HepG2 (cell line): Measurements from ENCODE around the gene FOXL3. TPM values are rescaled to one million over a fixed set of nuclear protein-coding genes. Genes with fewer than 3 reads are reported as not detected.
A peak's percentile ranks its signal among the peaks of the same experiment; 100 is the strongest.

ENCODE experiments used
- ATM ChIP-seq: fragments of 450-650 bp; IDR thresholded peaks from 2 replicates; pipeline ENCODE4 v1.7.1; 2017; ENCODE audit warnings: mild to moderate bottlenecking, borderline replicate concordance
- EZH2 ChIP-seq: conservative IDR thresholded peaks from 2 replicates; pipeline ENCODE4 v1.6.1; 2012; ENCODE audit warnings: mild to moderate bottlenecking, low read depth, low read length, moderate library complexity
- FOSL2 ChIP-seq: sonication (generic); formaldehyde crosslinking; IDR thresholded peaks from 2 replicates; pipeline ENCODE4 v1.4.0; 2020; ENCODE audit warnings: missing genetic modification reagents
- HDAC6 ChIP-seq: fragments of 200-600 bp; sonication (generic); IDR thresholded peaks from 2 replicates; pipeline ENCODE4 v1.7.0; 2017; ENCODE audit warnings: mild to moderate bottlenecking, antibody characterized with exemption, low read length, low read depth
- KDM1A ChIP-seq: IDR thresholded peaks from 2 replicates; pipeline ENCODE4 v1.6.1; 2016; ENCODE audit warnings: missing compliant biosample characterization
- MBD4 ChIP-seq: IDR thresholded peaks from 2 replicates; pipeline ENCODE4 v1.6.1; 2012; ENCODE audit warnings: low read length, inconsistent platforms, borderline replicate concordance
- MIXL1 ChIP-seq: IDR thresholded peaks from 2 replicates; pipeline ENCODE4 v1.6.1; 2016
- NCOA1 ChIP-seq: sonication (generic); formaldehyde crosslinking; IDR thresholded peaks from 2 replicates; pipeline ENCODE4 v1.9.0; 2021; ENCODE audit warnings: missing genetic modification reagents
- NRL ChIP-seq: sonication (generic); formaldehyde crosslinking; IDR thresholded peaks from 2 replicates; pipeline ENCODE4 v1.5.0; 2020; ENCODE audit warnings: missing genetic modification reagents, mild to moderate bottlenecking, moderate library complexity, borderline replicate concordance
- RFX5 ChIP-seq: IDR thresholded peaks from 2 replicates; pipeline ENCODE4 v1.6.1; 2011; ENCODE audit warnings: low read depth, low read length, improper control_type of control experiment
- RNF219 ChIP-seq: sonication (generic); formaldehyde crosslinking; IDR thresholded peaks from 2 replicates; pipeline ENCODE4 v1.5.0; 2020; ENCODE audit warnings: mild to moderate bottlenecking, missing genetic modification reagents
- SALL1 ChIP-seq: sonication (generic); formaldehyde crosslinking; IDR thresholded peaks from 2 replicates; pipeline ENCODE4 v1.8.0; 2022; ENCODE audit warnings: mild to moderate bottlenecking, missing genetic modification reagents
- SAP130 ChIP-seq: IDR thresholded peaks from 2 replicates; pipeline ENCODE4 v1.6.1; 2016; ENCODE audit warnings: low read depth
- SETDB1 ChIP-seq: sonication (generic); formaldehyde crosslinking; IDR thresholded peaks from 2 replicates; pipeline ENCODE4 v1.5.1; 2020; ENCODE audit warnings: missing genetic modification reagents, mild to moderate bottlenecking, borderline replicate concordance
- SMAD3 ChIP-seq: sonication (generic); formaldehyde crosslinking; IDR thresholded peaks from 2 replicates; pipeline ENCODE4 v1.4.0; 2020; ENCODE audit warnings: missing genetic modification reagents
- STAG1 ChIP-seq: sonication (generic); formaldehyde crosslinking; IDR thresholded peaks from 2 replicates; pipeline ENCODE4 v1.4.0; 2020; ENCODE audit warnings: missing genetic modification reagents
- THAP11 ChIP-seq: IDR thresholded peaks from 2 replicates; pipeline ENCODE4 v1.6.1; 2016; ENCODE audit warnings: missing biosample characterization, missing genetic modification reagents
- XBP1 ChIP-seq: sonication (generic); formaldehyde crosslinking; IDR thresholded peaks from 2 replicates; pipeline ENCODE4 v1.5.0; 2020; ENCODE audit warnings: missing genetic modification reagents
- ZNF3 ChIP-seq: IDR thresholded peaks from 2 replicates; pipeline ENCODE4 v1.7.0; 2017; ENCODE audit warnings: inconsistent platforms
- ZNF460 ChIP-seq: sonication (generic); formaldehyde crosslinking; IDR thresholded peaks from 2 replicates; pipeline ENCODE4 v1.5.1; 2020; ENCODE audit warnings: missing genetic modification reagents, mild to moderate bottlenecking, borderline replicate concordance
- ZNF749 ChIP-seq: sonication (generic); formaldehyde crosslinking; IDR thresholded peaks from 2 replicates; pipeline ENCODE4 v1.8.0; 2022; ENCODE audit warnings: mild to moderate bottlenecking, missing genetic modification reagents, moderate library complexity, borderline replicate concordance
- ZNF879 ChIP-seq: sonication (generic); formaldehyde crosslinking; IDR thresholded peaks from 2 replicates; pipeline ENCODE4 v1.8.1; 2023; ENCODE audit warnings: missing genetic modification reagents
- ZSCAN30 ChIP-seq: sonication (generic); formaldehyde crosslinking; IDR thresholded peaks from 2 replicates; pipeline ENCODE4 v1.5.0; 2020; ENCODE audit warnings: mild to moderate bottlenecking, missing genetic modification reagents
- polyA plus RNA-seq, 8 experiments: library from polyadenylated mRNA; depleted of rRNA in 3 of 8; stranded (reverse) in 7 of 8; unstranded in 1 of 8; fragments of >200 nt; fragmentation: Illumina TruSeq in 4 of 8; extraction: Trizol in 4 of 8; gene quantifications; 2 replicates each; pipeline versions ENCODE4 v1.2.1 to v1.2.3, GENCODE V29; 2011 to 2016; ENCODE audit warnings: low read depth in 4 of 8, missing spikeins in 1 of 8, mixed read lengths in 1 of 8; ENCODE audit not compliant: insufficient read depth in 1 of 8
- total RNA-seq, 5 experiments: library from RNA; depleted of rRNA; stranded (reverse); fragments of >200 nt; fragmentation: Illumina TruSeq; extraction: Trizol; gene quantifications; 2 replicates each; pipeline ENCODE4 v1.2.3, GENCODE V29; 2016; ENCODE audit warnings: low read depth in 1 of 5
- TF ChIP-seq, protein P1 (sequence below): sonication (generic); formaldehyde crosslinking; IDR thresholded peaks from 2 replicates; pipeline ENCODE4 v1.5.0; 2020; ENCODE audit warnings: missing genetic modification reagents
- TF ChIP-seq, protein P2 (sequence below): sonication (generic); formaldehyde crosslinking; IDR thresholded peaks from 2 replicates; pipeline ENCODE4 v1.4.0; 2020; ENCODE audit warnings: missing genetic modification reagents

FOXL3 gene
- total and polyA plus RNA-seq, 2 of the 13 experiments (the other 11 are each of a cell fraction or from before 2014, with no cell fraction given): not detected

DNA sequence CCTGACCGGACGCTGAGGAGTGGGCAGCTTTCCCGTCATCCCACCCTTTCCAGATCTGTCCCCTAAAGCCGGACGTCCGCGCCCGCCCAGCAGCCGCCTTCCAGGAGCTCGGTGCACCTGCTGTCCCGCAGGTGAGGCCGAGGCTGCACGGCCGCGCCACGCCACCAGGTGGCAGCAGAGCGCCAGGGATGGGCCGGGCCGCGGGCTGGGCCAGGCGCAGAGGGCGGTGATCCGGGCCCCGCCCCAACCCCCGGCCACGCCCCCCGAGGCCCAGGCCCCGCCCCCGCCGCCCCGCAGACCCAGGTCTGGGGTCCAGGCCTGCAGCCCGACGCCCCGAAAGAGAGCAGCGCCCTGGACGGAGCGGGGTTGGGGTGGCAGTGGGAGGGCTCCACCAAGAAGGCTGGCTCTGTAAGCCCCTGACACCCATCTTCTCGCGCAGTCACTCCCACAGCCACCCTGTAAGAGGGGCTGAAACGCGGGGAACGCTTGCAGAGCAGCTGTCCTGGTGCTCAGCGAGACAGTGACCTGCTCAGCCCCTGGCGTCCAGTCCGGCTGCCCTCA, 32.2 kb downstream of the FOXL3 start (continued):
- no peak for TF ChIP-seq SMAD3
- no peak for TF ChIP-seq RFX5
- no peak for TF ChIP-seq NCOA1 (CRISPR knock-in tag)
- TF ChIP-seq, protein P1, sequence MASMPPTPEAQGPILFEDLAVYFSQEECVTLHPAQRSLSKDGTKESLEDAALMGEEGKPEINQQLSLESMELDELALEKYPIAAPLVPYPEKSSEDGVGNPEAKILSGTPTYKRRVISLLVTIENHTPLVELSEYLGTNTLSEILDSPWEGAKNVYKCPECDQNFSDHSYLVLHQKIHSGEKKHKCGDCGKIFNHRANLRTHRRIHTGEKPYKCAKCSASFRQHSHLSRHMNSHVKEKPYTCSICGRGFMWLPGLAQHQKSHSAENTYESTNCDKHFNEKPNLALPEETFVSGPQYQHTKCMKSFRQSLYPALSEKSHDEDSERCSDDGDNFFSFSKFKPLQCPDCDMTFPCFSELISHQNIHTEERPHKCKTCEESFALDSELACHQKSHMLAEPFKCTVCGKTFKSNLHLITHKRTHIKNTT: no peak
- TF ChIP-seq FOSL2 (CRISPR knock-in tag): no peak
- peak; percentile 95 for TF ChIP-seq STAG1 (CRISPR knock-in tag)
- TF ChIP-seq ZNF879: no peak
- TF ChIP-seq MBD4: no peak
- no peak for TF ChIP-seq KDM1A (CRISPR knock-in tag)
- TF ChIP-seq ZNF460 (CRISPR knock-in tag): no peak
- no peak for TF ChIP-seq ZNF749 (CRISPR knock-in tag)
- 0 out of 2 replicates have a peak, but pooled peaks have one; percentile 24 for TF ChIP-seq THAP11 (CRISPR knock-in tag)
- no peak for TF ChIP-seq ZNF3 (CRISPR knock-in tag)
- TF ChIP-seq SETDB1 (CRISPR knock-in tag): no peak
- no peak for TF ChIP-seq ATM
- 0 out of 2 replicates have a peak, but pooled peaks have one; percentile 26 for TF ChIP-seq NRL (CRISPR knock-in tag)
- TF ChIP-seq RNF219 (CRISPR knock-in tag): no peak
- TF ChIP-seq SAP130 (CRISPR knock-in tag): 0 out of 2 replicates have a peak, but pooled peaks have one; percentile 15
- TF ChIP-seq EZH2: no peak
- no peak for TF ChIP-seq HDAC6
- TF ChIP-seq XBP1 (CRISPR knock-in tag): no peak
- no peak for TF ChIP-seq ZSCAN30 (CRISPR knock-in tag)
- TF ChIP-seq, protein P2, sequence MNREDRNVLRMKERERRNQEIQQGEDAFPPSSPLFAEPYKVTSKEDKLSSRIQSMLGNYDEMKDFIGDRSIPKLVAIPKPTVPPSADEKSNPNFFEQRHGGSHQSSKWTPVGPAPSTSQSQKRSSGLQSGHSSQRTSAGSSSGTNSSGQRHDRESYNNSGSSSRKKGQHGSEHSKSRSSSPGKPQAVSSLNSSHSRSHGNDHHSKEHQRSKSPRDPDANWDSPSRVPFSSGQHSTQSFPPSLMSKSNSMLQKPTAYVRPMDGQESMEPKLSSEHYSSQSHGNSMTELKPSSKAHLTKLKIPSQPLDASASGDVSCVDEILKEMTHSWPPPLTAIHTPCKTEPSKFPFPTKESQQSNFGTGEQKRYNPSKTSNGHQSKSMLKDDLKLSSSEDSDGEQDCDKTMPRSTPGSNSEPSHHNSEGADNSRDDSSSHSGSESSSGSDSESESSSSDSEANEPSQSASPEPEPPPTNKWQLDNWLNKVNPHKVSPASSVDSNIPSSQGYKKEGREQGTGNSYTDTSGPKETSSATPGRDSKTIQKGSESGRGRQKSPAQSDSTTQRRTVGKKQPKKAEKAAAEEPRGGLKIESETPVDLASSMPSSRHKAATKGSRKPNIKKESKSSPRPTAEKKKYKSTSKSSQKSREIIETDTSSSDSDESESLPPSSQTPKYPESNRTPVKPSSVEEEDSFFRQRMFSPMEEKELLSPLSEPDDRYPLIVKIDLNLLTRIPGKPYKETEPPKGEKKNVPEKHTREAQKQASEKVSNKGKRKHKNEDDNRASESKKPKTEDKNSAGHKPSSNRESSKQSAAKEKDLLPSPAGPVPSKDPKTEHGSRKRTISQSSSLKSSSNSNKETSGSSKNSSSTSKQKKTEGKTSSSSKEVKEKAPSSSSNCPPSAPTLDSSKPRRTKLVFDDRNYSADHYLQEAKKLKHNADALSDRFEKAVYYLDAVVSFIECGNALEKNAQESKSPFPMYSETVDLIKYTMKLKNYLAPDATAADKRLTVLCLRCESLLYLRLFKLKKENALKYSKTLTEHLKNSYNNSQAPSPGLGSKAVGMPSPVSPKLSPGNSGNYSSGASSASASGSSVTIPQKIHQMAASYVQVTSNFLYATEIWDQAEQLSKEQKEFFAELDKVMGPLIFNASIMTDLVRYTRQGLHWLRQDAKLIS (CRISPR knock-in tag): no peak
- TF ChIP-seq MIXL1: no peak
- 0 out of 2 replicates have a peak, but pooled peaks have one; percentile 21 for TF ChIP-seq SALL1 (CRISPR knock-in tag)
